Measurements from ENCODE around the gene USP24. TPM values are rescaled to one million over a fixed set of nuclear protein-coding genes. Genes with fewer than 3 reads are reported as not detected.

The USP24 gene
- polyA plus RNA-seq, 1 donor (not counting 4 experiments of a cell fraction or from before 2014, with no cell fraction given) = 22.5 TPM

- H2AFZ ChIP-seq (ENCODE audit: control insufficient read depth, low read length) = peak overlapping the region; percentile 8
- no peak for DNase-seq (ENCODE audit: low read depth, low spot score)
- H3K4me2 ChIP-seq (ENCODE audit: control insufficient read depth, extremely low read depth, insufficient read depth, low read depth, low read length) = peak overlapping the region; percentile 67
- TF ChIP-seq EZH2 (IDR thresholded peaks at IDR 0.05; ENCODE audit: low read length) (no peak), CTCF (optimal IDR thresholded peaks at IDR 0.05 in 1 of 3, IDR thresholded peaks at IDR 0.05 in 1 of 3, conservative IDR thresholded peaks at IDR 0.05 in 1 of 3; ENCODE audit: extremely low read depth in 1 of 3, insufficient read depth in 2 of 3, low read length in 3 of 3) (no peak)
- dilution Hi-C loops (cut with MboI; ENCODE audit: extremely low pct_ligation_motif_present, low sequenced_read_pairs) = no loop called here
- H4K20me1 ChIP-seq (ENCODE audit: control insufficient read depth, extremely low read depth, insufficient read depth, low read length) = peaks cover 39% of the 10 kb centered on the region
- H3K27ac ChIP-seq (ENCODE audit: control insufficient read depth, insufficient read depth, low read length) = peak overlapping the region; percentile 77
- H3K4me1 ChIP-seq (ENCODE audit: control insufficient read depth, extremely low read depth, insufficient read depth, low read length) = peaks cover 43% of the 10 kb centered on the region
- peak overlapping the region; percentile 79 to 84 (median 81) for H3K4me3 ChIP-seq (ENCODE audit: control insufficient read depth in 2 of 3, extremely low read depth in 1 of 3, insufficient read depth in 2 of 3, low read depth in 1 of 3, low read length in 3 of 3)
- peaks cover 64% of the 10 kb centered on the region for H3K79me2 ChIP-seq (ENCODE audit: control insufficient read depth, insufficient read depth, low read length)
- no peak for FAIRE-seq
- no peaks in the 10 kb centered on the region for H3K27me3 ChIP-seq (ENCODE audit: control insufficient read depth, extremely low read depth, insufficient read depth, low read length)
- peaks cover 11 to 14% of the 10 kb centered on the region in 2 experiments for H3K36me3 ChIP-seq (ENCODE audit: control insufficient read depth in 2 of 2, extremely low read depth in 1 of 2, insufficient read depth in 2 of 2, low read length in 2 of 2)
- H3K9me1 ChIP-seq (ENCODE audit: control insufficient read depth, extremely low read depth, insufficient read depth, low read length) = no peaks in the 10 kb centered on the region
- H3K9me3 ChIP-seq (ENCODE audit: control insufficient read depth, low read depth, low read length) = no peaks in the 10 kb centered on the region
- H3K9ac ChIP-seq (ENCODE audit: control insufficient read depth, extremely low read depth, insufficient read depth, low read length) = peak overlapping the region; percentile 81
Measured at GRCh38 chr1:55040083-55040932, 174.9 kb downstream of the USP24 start.

GRCh38 chr1:55039342-55040082 lies 175.7 kb downstream of the USP24 start, which contains the start of gene PCSK9:
TSS of gene PCSK9 (plus strand) at chr1:55039548. CDS start at chr1:55039838, 290 bp downstream.
- H3K9ac ChIP-seq (ENCODE audit: control insufficient read depth, extremely low read depth, insufficient read depth, low read length) = peak within 1 kb of the TSS; percentile 81
- dilution Hi-C loops (cut with MboI; ENCODE audit: extremely low pct_ligation_motif_present, low sequenced_read_pairs) = no loop called here
- H3K4me3 ChIP-seq (ENCODE audit: control insufficient read depth in 2 of 3, extremely low read depth in 1 of 3, insufficient read depth in 2 of 3, low read depth in 1 of 3, low read length in 3 of 3) = peak within 1 kb of the TSS; percentile 79 to 84 (median 81)
- TF ChIP-seq EZH2 (IDR thresholded peaks at IDR 0.05; ENCODE audit: low read length) = no peak
- TF ChIP-seq CTCF (optimal IDR thresholded peaks at IDR 0.05 in 1 of 3, IDR thresholded peaks at IDR 0.05 in 1 of 3, conservative IDR thresholded peaks at IDR 0.05 in 1 of 3; ENCODE audit: extremely low read depth in 1 of 3, insufficient read depth in 2 of 3, low read length in 3 of 3) = no peak
- H3K9me3 ChIP-seq (ENCODE audit: control insufficient read depth, low read depth, low read length) = no peaks in the 10 kb centered on the region
- DNase-seq (ENCODE audit: low read depth, low spot score) = peak; percentile 73
- peak; percentile 92 for FAIRE-seq
- H2AFZ ChIP-seq (ENCODE audit: control insufficient read depth, low read length) = peak within 1 kb of the TSS; percentile 46
- peaks cover 43% of the 10 kb centered on the region for H3K4me1 ChIP-seq (ENCODE audit: control insufficient read depth, extremely low read depth, insufficient read depth, low read length)
- H3K36me3 ChIP-seq (ENCODE audit: control insufficient read depth in 2 of 2, extremely low read depth in 1 of 2, insufficient read depth in 2 of 2, low read length in 2 of 2) = peaks cover 7% of the 10 kb centered on the region in 2 experiments
- peak within 1 kb of the TSS; percentile 67 for H3K4me2 ChIP-seq (ENCODE audit: control insufficient read depth, extremely low read depth, insufficient read depth, low read depth, low read length)
- peaks cover 57% of the 10 kb centered on the region for H3K79me2 ChIP-seq (ENCODE audit: control insufficient read depth, insufficient read depth, low read length)
- H4K20me1 ChIP-seq (ENCODE audit: control insufficient read depth, extremely low read depth, insufficient read depth, low read length) = peaks cover 34% of the 10 kb centered on the region
- H3K9me1 ChIP-seq (ENCODE audit: control insufficient read depth, extremely low read depth, insufficient read depth, low read length) = no peaks in the 10 kb centered on the region
- H3K27me3 ChIP-seq (ENCODE audit: control insufficient read depth, extremely low read depth, insufficient read depth, low read length) = no peaks in the 10 kb centered on the region
- peak within 1 kb of the TSS; percentile 77 for H3K27ac ChIP-seq (ENCODE audit: control insufficient read depth, insufficient read depth, low read length)

Data from keratinocyte (primary cell).